COR-L47 (cell line): Measurements from ENCODE around the gene MAN2A1.

Experiments
- DNase-seq: peaks from one replicate; lab custom pipeline; 2025; lab: John Stamatoyannopoulos, UW

Gene MAN2A1

DNA sequence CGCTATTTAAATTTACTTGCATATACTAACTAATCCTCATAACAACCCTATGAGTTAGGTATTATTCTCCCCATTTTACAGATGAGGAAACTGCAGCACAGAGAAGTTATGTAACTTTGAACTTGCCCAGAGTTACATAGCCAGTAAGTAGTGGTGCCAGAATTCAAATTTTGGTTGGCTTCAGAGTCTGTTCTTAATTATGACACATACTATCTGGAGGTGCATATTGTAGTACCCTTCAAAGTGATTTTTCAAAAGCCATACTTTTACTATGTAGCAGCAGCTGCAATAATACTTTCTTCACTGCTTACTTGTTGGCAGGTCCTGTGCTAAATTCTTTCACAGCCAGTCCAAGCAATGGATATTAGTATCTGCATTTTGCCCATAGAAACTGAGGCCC is 16.4 kb downstream of the MAN2A1 start:
- no peak for DNase-seq

- DNase-seq: no peak
These were observed 17.8 kb downstream of the MAN2A1 start for GRCh38 chr5:109707531-109707930.

GRCh38 chr5:109708813-109709212 is 19.1 kb downstream of the MAN2A1 start:
- no peak for DNase-seq

DNA sequence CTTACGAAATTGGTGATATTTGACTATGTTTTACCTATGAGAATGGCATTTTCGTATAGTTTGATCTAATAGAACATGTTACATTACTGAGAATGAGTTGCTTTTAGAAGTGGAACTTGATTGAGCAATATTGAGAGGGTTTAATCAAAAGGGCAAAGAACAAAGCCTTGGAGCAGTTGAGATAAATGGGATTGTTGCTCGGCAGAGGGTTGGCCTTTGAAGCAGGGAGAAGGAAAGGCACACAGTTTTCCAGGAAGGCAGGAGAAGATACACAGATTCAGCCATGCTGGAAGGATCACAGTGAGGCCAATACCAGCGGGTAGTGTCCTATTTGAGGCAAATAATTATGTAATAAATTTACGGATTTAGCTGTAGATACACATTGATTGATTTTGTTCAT is 19.5 kb downstream of the MAN2A1 start:
- no peak for DNase-seq

DNA sequence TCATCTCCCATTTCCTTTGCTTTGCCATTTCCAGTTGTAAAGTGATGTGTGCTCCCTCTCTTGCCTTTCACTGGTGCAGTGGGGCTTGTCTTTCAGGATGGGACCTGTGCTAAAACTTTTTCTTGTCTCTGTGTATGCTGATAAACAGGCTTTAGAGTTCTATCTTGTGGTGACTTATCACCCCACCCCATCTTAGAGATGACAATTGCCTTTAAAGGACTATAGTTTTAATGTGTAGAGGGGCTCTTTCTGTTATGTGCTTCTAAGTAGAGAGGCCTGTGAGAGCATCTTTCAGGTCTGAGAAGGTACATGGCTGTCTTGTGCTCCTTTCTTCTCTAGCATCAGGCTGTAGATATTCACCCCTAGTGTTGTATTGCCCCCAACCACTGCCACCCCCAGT is 21.9 kb downstream of the MAN2A1 start:
- no peak for DNase-seq

DNA sequence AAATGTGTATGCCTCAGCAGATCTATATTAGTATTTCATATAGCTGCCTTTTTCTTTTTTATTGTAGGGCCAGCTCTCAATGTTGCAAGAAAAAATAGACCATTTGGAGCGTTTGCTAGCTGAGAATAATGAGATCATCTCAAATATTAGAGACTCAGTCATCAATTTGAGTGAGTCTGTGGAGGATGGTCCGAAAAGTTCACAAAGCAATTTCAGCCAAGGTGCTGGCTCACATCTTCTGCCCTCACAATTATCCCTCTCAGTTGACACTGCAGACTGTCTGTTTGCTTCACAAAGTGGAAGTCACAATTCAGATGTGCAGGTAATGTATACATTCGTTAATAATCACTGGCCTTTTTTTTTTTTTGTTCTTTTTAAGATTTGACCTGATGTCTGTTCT is 23.7 kb downstream of the MAN2A1 start:
- no peak for DNase-seq

GRCh38 chr5:109714592-109714991 is 24.9 kb downstream of the MAN2A1 start:
- no peak for DNase-seq

DNA sequence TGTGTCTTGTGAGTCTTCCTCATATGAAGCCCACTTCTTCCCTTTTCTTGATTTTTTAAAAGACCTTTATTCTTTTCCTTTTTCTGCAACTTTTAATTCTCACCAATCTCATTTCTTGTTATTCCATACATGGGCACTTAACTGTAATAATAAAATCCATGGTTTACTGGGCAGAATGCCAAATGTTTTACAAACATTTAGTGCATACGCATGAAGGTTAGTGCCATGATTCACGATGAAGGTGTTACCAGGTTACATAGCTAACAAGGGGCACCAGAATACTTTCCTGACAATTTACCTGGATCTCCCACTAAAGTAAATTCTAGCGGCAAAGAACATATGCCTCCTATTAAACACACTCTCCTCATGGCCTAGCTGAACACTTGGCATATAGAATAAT is 28.5 kb downstream of the MAN2A1 start:
- DNase-seq: peak; percentile 24

DNA sequence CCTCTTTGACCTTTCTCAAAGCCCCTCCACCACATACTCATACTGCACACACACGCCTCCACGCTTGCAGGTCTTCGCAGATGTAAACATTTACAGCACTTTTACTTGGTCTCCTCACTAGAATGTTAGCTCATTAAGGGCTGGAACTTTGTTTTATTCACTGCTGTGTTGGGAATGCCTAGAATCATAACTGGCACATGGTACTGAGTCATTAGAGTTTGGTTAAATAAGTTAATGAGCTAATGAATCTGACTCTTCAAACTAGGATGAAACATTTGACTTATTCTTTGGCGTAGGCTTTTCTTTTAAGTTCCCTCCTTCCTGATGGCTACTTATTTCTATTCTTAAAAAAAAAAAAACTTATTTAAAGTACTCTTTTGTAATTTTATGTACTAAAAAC is 28.9 kb downstream of the MAN2A1 start:
- DNase-seq: no peak

DNA sequence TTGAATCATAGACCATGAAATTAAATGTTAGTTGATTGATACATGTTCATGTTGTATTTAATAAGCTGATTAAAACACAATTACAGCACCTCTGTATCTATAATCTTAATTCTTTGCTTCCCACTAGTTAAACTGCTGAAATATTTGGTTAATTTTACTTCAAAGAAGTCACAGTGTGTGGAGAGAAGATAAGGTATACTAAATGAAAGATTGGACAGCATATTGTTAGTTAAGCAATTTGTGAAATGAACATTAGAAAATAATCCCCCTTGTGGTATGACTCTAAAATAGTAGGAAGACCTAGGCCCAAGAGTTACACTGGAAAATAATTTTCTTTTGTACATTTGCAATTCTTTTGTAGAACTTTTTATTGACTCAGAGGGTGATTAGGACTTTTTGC is 30.3 kb downstream of the MAN2A1 start:
- no peak for DNase-seq

DNA sequence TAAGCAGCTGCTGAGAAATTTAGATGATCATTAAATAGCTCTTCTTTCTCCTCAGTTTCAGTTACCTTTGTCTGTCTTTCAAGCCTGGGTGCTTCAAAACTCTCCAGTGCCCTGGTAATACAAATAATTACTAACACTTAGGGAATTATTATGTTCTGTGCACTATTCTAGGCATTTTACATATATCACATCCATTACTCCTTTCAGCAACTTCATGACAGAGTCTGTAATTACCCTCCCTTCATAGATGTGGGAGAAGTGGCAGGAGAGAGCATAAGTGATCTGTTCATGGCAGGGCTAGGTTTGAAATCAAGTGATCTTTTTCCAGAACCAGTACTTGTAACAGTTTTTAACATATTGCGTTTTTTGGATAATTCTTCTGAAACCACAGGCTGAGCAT is 32.0 kb downstream of the MAN2A1 start:
- no peak for DNase-seq

GRCh38 chr5:109723606-109724005 is 33.9 kb downstream of the MAN2A1 start:
- no peak for DNase-seq

DNA sequence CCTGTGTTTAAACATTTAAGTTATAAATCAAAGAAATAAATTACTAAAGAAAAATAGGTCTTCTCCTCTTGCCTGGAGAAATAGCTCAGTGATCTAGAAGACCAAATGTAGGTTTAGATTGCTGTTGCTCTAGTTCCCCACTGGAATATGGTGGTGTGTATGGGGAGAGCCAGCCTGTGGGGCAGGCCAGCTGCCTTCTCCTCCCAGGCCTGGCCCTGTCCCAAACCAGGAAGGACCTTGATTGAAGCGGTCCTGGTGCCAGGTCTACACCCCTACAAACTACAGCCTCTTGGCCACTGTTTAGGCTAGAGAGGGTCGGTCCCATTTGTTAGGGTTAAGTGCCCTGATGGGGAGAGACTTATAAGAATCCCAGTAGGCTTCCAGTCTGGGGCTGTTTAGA is 35.4 kb downstream of the MAN2A1 start:
- no peak for DNase-seq

- DNase-seq: no peak
These were observed 50.3 kb downstream of the MAN2A1 start for GRCh38 chr5:109739741-109740728.

DNA sequence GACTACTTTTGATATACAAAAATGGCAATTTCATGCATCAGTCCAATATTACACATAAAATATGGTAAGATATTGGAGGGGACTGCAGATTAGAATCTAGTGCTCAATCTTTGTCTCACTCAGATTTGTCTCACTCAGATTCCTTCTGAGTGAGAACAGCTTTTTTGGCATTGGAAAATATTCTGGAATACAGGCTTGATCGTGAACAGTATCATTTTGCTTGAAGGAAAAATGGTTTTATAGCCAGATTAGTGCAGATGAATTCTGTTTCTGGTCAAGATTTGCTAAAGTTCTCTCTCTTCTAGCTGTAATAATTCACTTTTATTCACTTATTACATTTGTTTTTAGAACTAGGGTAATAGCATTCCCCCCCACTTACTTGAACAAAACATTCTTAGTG is 51.2 kb downstream of the MAN2A1 start:
- DNase-seq: no peak

- no peak for DNase-seq
These were observed 51.7 kb downstream of the MAN2A1 start for GRCh38 chr5:109741390-109741789.

- no peak for DNase-seq
These were observed 53.4 kb downstream of the MAN2A1 start for GRCh38 chr5:109743041-109743531.

- DNase-seq: no peak
These were observed 54.1 kb downstream of the MAN2A1 start for GRCh38 chr5:109743770-109744212.

DNA sequence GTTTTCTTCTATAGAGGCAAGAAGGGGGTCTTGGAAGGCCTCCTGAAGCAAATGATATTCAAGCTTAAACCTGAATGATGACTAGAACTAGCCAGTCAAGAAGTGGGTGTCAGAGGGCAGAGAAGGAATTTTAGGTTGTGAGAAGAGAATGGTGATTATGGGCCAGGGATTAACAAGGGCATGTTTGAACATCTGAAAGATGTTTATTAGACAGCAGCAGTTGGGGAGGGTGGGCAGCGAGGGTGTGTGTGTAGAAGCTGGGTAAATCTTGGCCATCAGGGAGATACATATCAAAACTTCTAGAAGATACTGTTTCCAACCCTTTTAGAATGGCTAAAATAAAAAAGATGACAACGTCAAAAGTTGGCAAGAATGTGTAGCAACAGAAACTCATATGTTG is 54.5 kb downstream of the MAN2A1 start:
- no peak for DNase-seq

GRCh38 chr5:109748546-109748945 is 58.8 kb downstream of the MAN2A1 start:
- no peak for DNase-seq

- DNase-seq: no peak
These were observed 60.7 kb downstream of the MAN2A1 start for GRCh38 chr5:109750463-109750862.

GRCh38 chr5:109753279-109753678 is 63.6 kb downstream of the MAN2A1 start:
- no peak for DNase-seq

DNA sequence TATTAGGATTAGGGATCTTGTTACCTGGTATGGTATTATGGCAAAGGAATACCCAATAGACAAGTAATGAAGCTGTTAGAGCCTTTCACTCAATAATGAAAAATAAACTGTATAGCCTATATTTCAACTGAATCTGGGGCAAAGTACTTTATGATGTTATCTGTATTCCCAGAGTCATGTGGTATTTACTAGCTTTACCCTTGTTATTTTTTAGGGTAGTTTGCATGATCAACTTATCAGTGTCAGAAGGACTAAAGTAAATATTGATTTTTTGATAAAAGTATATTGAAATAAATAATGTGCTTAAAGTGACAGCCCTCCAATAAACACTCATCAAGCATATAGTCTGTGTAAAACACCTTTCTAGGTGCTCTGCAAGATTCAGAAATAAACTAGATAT is 64.6 kb downstream of the MAN2A1 start:
- DNase-seq: no peak

GRCh38 chr5:109755761-109756160 is 66.0 kb downstream of the MAN2A1 start:
- DNase-seq: no peak
